GM10248 (cell line): Measurements from ENCODE around the gene SLC9A4.

Experiments used
- CTCF ChIA-PET: fragments of 300-600 bp; sonication (Branson Sonifier 250); formaldehyde crosslinking; extraction: SDS; loops from one replicate; lab custom pipeline; 2021; ENCODE audit warnings: antibody characterized with exemption; lab: Yijun Ruan, JAX
- POLR2A ChIA-PET: fragments of 350-650 bp; sonication (Branson Sonifier 250); formaldehyde crosslinking; extraction: SDS; loops from one replicate; lab custom pipeline; 2020; ENCODE audit warnings: antibody characterized with exemption; lab: Yijun Ruan, JAX
- DNase-seq: peaks from one replicate; pipeline ENCODE4 v3.0.0; 2012; ENCODE audit errors: extremely low spot score
- CTCF ChIP-seq: IDR thresholded peaks from 2 replicates; pipeline ENCODE4 v1.5.1; 2012; ENCODE audit warnings: mild to moderate bottlenecking, low read depth; ENCODE audit errors: extremely low read depth, missing control alignments, control extremely low read depth

Gene SLC9A4

GRCh38 chr2:102432386-102432785 is 40.6 kb upstream of the SLC9A4 start:
- TF ChIP-seq CTCF: no peak
- ChIA-PET CTCF (interaction anchor here (3.7 kb wide), 1 partner anchor 11 kb away, joined by 21 read pairs; no protein-coding TSS in a partner anchor), POLR2A (no interaction called here)
- no peak for DNase-seq

- no peak for TF ChIP-seq CTCF
- no peak for DNase-seq
- ChIA-PET POLR2A (no interaction called here), CTCF (interaction anchor here (1.4 to 5.0 kb wide), 5 partner anchors 9 to 78 kb away, joined by 4 to 21 read pairs (median 6); partner anchors contain the start of genes IL18R1 and IL18RAP)
Measured at GRCh38 chr2:102433973-102434654, 38.9 kb upstream of the SLC9A4 start.

- CTCF ChIA-PET: interaction anchor here (0.7 to 5.0 kb wide), 10 partner anchors 9 to 194 kb away, joined by 3 to 21 read pairs (median 5); partner anchors contain the start of gene IL18RAP
- POLR2A ChIA-PET: no interaction called here
- no peak for DNase-seq
Measured at GRCh38 chr2:102434655-102435381, 38.2 kb upstream of the SLC9A4 start.

GRCh38 chr2:102435741-102436140 is 37.3 kb upstream of the SLC9A4 start:
- TF ChIP-seq CTCF: no peak
- CTCF ChIA-PET: interaction anchor here (0.7 to 5.0 kb wide), 9 partner anchors 8 to 195 kb away, joined by 3 to 21 read pairs (median 4); partner anchors contain the start of gene IL18RAP
- POLR2A ChIA-PET: interaction anchor here (0.7 kb wide), 1 partner anchor 674 kb away, joined by 3 read pairs; no protein-coding TSS in a partner anchor

More at GRCh38 chr2:102434655-102435381, 38.2 kb upstream of the SLC9A4 start:
- TF ChIP-seq CTCF: no peak

GRCh38 chr2:102436323-102436722 is 36.7 kb upstream of the SLC9A4 start:
- POLR2A ChIA-PET: interaction anchor here (0.7 kb wide), 1 partner anchor 675 kb away, joined by 3 read pairs; no protein-coding TSS in a partner anchor
- no peak for TF ChIP-seq CTCF
- CTCF ChIA-PET: interaction anchor here (0.8 to 5.0 kb wide), 8 partner anchors 12 to 195 kb away, joined by 3 to 21 read pairs (median 6); partner anchors contain the start of genes IL18R1 and IL18RAP
- no peak for DNase-seq

More at GRCh38 chr2:102435741-102436140, 37.3 kb upstream of the SLC9A4 start:
- DNase-seq: no peak

- ChIA-PET CTCF (interaction anchor here (0.8 to 5.0 kb wide), 10 partner anchors 11 to 431 kb away, joined by 3 to 21 read pairs (median 4); partner anchors contain the start of genes IL18R1 and IL18RAP), POLR2A (no interaction called here)
- no peak for TF ChIP-seq CTCF
- DNase-seq: no peak
Measured at GRCh38 chr2:102437122-102437521, 35.9 kb upstream of the SLC9A4 start.
